HG03135 (cell line): Measurements from ENCODE around the gene STX8.
"Not testable (repeated sequence)": the region's sequence is repeated elsewhere in the genome, so short reads cannot be mapped to it uniquely, and the experiment has no call there.

Experiments used
- ATAC-seq: cut with Tn5 transposase; IDR thresholded peaks from one replicate; pipeline ENCODE4 v1.9.1; 2021; ENCODE audit warnings: mild to moderate bottlenecking, moderate library complexity; ENCODE audit not compliant: unreplicated experiment

The STX8 gene

GRCh38 chr17:9271989-9272388 lies 303.6 kb downstream of the STX8 start:
- no peak for ATAC-seq

DNA sequence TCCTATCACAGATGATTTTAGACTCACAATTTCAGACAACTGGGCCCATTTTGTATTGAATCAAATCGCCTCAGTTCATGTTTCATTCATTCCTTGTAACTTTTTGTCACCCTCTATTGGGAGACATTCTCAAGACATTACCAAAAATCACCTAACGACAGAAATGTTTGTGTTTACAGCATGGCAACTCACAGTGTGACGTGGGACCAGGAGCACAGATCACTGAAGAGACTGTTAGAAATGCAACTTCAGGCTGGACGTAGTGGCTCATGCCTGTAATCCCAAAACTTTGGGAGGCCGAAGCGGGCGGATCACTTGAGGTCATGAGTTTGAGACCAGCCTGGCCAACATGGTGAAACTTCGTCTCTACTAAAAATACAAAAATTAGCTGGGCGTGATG lies 304.7 kb downstream of the STX8 start:
- no peak for ATAC-seq

GRCh38 chr17:9269350-9270035 lies 306.1 kb downstream of the STX8 start:
- ATAC-seq, result no peak

DNA sequence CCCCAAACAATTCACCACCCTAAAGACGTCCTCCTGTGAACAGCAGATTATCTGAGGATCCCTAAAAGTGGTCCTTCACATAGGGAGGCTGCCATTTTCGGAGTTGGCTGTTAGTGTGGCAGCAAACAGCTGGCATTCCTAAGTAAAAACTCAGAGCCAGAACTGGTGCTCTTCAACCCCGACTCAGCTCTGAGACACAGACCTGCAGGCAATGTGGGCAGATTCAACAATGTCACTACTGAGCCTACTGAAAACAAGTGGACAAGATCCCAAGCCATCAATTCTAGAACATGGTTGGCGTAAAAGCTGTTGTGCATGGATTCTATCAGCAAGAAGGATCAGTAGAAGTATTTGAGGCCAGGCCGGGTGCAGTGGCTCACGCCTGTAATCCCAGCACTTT lies 307.1 kb downstream of the STX8 start:
- no peak for ATAC-seq

- no peak for ATAC-seq
Observed at GRCh38 chr17:9266697-9267117, 308.9 kb downstream of the STX8 start.

DNA sequence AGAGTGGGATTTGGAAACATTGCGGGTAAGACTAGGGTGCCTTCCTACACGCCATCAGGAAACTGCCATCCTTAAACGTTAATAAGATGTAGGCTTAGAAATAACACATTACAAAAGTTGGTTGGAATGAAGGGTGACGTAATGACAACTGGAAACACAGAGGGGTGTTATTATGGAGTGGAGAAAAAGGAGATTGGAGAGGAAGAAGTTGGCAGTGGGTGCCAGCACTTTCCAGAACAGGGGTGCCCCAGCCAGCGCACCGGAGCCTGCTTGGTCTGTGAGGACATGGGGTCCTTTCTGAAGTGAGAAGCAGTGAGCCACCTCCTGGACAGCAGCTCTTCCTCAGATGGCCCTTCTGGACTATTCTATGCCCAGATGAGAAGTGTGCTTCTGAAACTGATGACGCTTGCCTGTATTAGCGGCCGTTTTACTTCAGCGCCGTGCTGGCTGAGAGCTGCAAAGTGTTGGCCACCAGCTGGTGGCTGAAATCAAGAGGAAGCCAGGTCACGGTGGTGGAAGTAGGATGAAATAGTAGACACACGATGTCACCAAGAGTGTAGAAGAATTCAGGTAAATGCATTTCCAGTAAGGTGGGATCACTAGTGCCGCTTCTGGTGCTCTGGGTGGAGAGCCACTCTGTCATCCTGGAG lies 309.5 kb downstream of the STX8 start:
- ATAC-seq, result no peak

DNA sequence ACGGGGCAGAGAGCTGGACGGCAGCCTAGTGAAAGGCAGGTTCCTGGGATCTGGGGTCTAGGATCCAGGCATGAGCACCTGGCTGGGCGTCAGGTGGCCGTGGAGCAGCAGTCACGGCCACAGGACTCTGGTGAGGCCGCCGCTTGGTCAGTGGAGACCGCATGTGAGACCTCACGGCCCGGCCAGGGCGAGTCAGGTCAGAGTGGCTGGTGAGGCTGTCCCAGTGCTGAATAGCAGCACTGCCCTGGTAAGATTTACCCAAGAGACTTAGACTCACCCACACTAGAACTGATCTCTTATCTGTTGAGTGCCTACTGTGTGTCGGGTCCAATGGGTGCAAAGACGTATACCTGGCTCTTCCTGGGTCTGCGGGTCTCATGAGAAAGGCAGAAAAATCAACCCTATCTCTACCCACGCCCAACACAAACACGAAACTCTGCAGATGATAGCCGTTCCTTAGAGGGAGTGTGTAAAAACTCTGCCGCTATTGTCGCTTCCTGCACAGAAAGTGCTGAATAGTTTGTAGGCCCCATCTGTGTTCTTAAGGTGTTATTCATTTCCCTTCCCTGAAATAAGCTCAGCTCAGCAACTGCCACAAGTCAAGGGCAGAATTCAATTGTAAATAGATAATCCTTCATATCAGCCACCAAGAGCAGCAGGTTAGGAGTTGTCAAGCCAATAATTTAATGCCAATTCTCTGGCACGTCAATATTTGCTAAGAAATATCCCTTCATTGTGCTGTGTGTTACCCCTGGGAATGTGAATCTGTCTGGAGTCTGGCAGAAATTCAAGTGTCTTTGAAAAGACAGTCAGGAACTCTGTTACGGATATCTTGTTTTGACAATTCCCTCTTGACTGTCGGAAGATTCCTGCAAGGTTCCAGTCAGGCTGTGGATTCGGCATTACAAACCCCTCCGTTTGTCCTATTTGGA lies 314.3 kb downstream of the STX8 start:
- no peak for ATAC-seq

DNA sequence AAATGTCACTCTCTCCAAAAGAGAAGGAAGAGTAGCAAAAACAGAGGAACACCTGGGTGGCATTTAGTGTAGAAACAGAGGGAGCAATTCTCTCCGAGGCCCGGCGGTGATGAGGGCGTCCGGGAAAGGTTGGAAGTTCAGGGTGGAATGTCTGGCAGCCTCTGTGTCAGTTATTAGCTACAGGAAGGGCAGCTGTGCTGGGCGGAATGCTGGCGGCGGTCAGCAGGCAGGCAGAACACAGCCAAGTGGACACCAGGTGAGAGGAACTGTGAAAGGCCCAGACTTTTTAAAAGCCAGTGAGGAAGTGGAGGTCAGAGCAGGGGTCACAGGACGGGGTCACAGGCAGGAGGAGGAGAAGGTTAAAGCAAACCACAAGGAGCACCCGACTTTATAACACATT lies 316.2 kb downstream of the STX8 start:
- ATAC-seq, result no peak

- no peak for ATAC-seq
Observed at GRCh38 chr17:9258115-9259015, 317.3 kb downstream of the STX8 start.

GRCh38 chr17:9257630-9257965 lies 318.0 kb downstream of the STX8 start:
- ATAC-seq, result not testable (repeated sequence)

DNA sequence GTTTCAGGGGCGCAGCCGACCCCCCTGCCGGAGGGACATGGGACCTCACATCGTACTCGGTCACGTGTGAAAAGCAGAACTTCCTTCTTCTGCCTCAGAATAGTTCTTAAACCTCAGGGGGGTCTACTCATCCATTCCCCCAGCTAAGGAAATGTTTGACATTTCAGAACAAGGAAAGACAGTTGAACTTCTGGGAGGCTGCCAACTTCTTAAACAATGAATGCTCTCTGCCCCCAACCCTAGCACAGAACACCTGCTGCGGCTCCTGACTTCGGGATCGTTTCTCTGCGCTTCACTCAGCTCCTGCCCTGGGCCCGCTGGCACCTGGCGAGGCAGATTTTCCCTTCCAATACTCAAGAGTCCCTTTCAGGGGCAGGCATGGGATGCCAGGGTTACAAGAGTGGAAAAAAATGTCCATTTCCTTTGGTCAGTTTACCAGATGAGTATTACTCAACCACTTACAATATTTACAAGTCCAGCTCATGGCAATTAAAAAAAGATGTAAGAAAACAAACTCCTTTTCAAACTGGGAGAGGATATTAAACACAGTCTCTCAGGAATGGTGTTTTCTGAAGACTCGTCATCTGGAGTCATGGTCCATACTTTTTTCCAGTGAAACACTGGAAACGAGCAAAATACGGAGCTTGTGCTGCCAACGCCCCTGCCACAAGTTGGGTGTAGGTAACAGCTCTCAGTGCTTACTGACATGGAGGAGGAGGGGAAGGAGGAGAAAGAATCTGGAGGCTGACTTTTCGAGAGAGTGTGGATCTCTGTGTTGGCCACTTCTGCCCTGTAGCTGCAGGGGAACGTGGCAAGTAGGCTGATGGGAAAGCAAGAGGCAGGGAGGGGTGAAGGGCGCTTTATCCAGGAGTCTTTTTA lies 318.6 kb downstream of the STX8 start:
- ATAC-seq, result no peak

GRCh38 chr17:9256361-9256750 lies 319.3 kb downstream of the STX8 start:
- no peak for ATAC-seq

GRCh38 chr17:9255833-9256232 lies 319.8 kb downstream of the STX8 start:
- ATAC-seq, result no peak

GRCh38 chr17:9254841-9255240 lies 320.8 kb downstream of the STX8 start:
- no peak for ATAC-seq

- ATAC-seq, result no peak
Observed at GRCh38 chr17:9253308-9253707, 322.3 kb downstream of the STX8 start.

DNA sequence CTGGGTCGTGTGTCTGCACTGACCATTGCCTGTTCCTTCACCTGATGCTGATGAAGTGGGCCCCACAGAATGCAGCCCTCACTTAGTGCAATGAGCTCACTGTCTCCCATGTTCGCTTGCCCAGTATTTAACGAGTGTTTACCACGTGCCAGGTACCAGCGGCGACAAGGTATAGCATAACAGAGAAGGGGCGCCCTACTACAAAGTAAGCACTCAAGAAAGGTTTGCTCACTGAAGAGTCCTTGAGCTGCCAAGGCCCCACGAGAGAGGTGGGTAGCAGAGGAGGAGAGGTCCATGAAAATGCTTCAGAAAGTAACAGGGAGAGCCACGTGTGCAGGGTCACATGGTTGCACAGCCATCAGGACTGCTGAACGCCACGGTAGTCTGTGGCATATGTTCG lies 324.3 kb downstream of the STX8 start:
- ATAC-seq, result no peak

- no peak for ATAC-seq
Observed at GRCh38 chr17:9249245-9249953, 326.2 kb downstream of the STX8 start.

GRCh38 chr17:9247401-9247938 lies 328.1 kb downstream of the STX8 start:
- ATAC-seq, result no peak
